Measurements from ENCODE around the gene TEX19.

DNA sequence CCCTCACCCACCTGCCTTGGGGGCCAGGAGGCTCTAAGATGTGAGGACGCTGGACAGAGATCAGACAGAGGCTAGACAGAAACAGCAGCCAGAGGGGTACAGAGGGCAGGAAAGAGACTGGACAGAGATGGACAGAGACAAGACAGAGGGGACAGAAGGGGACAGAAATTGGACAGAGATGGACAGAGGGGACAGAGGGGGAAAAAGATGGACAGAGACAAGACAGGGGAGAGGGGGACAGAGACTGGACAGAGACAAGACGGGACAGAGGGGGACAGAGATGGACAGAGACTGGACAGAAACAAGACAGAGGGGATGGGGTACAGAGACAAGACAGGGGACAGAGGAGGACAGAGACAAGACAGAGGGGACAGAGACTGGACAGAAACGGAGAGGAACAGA, 28.7 kb downstream of the TEX19 start:
- TF ChIP-seq TAF1 (IDR thresholded peaks at IDR 0.05; ENCODE audit: control insufficient read depth, extremely low read depth, insufficient read depth, low read length, severe bottlenecking) (no peak), HSF4 (CRISPR knock-in tag; IDR thresholded peaks at IDR 0.05; ENCODE audit: borderline replicate concordance) (no peak), CBFB (CRISPR knock-in tag; IDR thresholded peaks at IDR 0.05) (no peak), SNRNP70 (optimal IDR thresholded peaks at IDR 0.05; ENCODE audit: low read depth, low read length) (no peak), PCBP2 (IDR thresholded peaks at IDR 0.05; ENCODE audit: low read depth, low read length, poor library complexity, severe bottlenecking) (no peak), EP300 (IDR thresholded peaks at IDR 0.05; ENCODE audit: low read length) (no peak)
- TF ChIP-seq, protein P1, sequence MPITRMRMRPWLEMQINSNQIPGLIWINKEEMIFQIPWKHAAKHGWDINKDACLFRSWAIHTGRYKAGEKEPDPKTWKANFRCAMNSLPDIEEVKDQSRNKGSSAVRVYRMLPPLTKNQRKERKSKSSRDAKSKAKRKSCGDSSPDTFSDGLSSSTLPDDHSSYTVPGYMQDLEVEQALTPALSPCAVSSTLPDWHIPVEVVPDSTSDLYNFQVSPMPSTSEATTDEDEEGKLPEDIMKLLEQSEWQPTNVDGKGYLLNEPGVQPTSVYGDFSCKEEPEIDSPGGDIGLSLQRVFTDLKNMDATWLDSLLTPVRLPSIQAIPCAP (CRISPR knock-in tag; IDR thresholded peaks at IDR 0.05; ENCODE audit: borderline replicate concordance): no peak
- TF ChIP-seq, protein P2, sequence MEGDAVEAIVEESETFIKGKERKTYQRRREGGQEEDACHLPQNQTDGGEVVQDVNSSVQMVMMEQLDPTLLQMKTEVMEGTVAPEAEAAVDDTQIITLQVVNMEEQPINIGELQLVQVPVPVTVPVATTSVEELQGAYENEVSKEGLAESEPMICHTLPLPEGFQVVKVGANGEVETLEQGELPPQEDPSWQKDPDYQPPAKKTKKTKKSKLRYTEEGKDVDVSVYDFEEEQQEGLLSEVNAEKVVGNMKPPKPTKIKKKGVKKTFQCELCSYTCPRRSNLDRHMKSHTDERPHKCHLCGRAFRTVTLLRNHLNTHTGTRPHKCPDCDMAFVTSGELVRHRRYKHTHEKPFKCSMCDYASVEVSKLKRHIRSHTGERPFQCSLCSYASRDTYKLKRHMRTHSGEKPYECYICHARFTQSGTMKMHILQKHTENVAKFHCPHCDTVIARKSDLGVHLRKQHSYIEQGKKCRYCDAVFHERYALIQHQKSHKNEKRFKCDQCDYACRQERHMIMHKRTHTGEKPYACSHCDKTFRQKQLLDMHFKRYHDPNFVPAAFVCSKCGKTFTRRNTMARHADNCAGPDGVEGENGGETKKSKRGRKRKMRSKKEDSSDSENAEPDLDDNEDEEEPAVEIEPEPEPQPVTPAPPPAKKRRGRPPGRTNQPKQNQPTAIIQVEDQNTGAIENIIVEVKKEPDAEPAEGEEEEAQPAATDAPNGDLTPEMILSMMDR (IDR thresholded peaks at IDR 0.05 in 2 of 3, conservative IDR thresholded peaks at IDR 0.05 in 1 of 3; ENCODE audit: insufficient read depth in 2 of 3, low read depth in 1 of 3, low read length in 3 of 3): no peak
